ENCODE results near the gene IGLL1.

GRCh38 chr22:23552573-23552972 is 27.5 kb downstream of the IGLL1 start:
- TF ChIP-seq ZBTB33 (IDR thresholded peaks at IDR 0.05; ENCODE audit: borderline replicate concordance, low read depth) (no peak), GABPA (IDR thresholded peaks at IDR 0.05; ENCODE audit: low read depth) (no peak), TEAD4 (IDR thresholded peaks at IDR 0.05; ENCODE audit: borderline replicate concordance, insufficient read depth) (no peak), EP300 (IDR thresholded peaks at IDR 0.05; ENCODE audit: borderline replicate concordance in 1 of 2, low read depth in 1 of 2, low read length in 1 of 2) (no peak), RFX5 (IDR thresholded peaks at IDR 0.05; ENCODE audit: low read length) (no peak), POLR2AphosphoS5 (IDR thresholded peaks at IDR 0.05; ENCODE audit: low read depth, low read length) (no peak), TAF1 (IDR thresholded peaks at IDR 0.05; ENCODE audit: borderline replicate concordance, low read depth, low read length) (no peak)
- TF ChIP-seq, protein P1, sequence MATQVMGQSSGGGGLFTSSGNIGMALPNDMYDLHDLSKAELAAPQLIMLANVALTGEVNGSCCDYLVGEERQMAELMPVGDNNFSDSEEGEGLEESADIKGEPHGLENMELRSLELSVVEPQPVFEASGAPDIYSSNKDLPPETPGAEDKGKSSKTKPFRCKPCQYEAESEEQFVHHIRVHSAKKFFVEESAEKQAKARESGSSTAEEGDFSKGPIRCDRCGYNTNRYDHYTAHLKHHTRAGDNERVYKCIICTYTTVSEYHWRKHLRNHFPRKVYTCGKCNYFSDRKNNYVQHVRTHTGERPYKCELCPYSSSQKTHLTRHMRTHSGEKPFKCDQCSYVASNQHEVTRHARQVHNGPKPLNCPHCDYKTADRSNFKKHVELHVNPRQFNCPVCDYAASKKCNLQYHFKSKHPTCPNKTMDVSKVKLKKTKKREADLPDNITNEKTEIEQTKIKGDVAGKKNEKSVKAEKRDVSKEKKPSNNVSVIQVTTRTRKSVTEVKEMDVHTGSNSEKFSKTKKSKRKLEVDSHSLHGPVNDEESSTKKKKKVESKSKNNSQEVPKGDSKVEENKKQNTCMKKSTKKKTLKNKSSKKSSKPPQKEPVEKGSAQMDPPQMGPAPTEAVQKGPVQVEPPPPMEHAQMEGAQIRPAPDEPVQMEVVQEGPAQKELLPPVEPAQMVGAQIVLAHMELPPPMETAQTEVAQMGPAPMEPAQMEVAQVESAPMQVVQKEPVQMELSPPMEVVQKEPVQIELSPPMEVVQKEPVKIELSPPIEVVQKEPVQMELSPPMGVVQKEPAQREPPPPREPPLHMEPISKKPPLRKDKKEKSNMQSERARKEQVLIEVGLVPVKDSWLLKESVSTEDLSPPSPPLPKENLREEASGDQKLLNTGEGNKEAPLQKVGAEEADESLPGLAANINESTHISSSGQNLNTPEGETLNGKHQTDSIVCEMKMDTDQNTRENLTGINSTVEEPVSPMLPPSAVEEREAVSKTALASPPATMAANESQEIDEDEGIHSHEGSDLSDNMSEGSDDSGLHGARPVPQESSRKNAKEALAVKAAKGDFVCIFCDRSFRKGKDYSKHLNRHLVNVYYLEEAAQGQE (IDR thresholded peaks at IDR 0.05; ENCODE audit: low read depth, low read length) = no peak
- TF ChIP-seq, protein P2, sequence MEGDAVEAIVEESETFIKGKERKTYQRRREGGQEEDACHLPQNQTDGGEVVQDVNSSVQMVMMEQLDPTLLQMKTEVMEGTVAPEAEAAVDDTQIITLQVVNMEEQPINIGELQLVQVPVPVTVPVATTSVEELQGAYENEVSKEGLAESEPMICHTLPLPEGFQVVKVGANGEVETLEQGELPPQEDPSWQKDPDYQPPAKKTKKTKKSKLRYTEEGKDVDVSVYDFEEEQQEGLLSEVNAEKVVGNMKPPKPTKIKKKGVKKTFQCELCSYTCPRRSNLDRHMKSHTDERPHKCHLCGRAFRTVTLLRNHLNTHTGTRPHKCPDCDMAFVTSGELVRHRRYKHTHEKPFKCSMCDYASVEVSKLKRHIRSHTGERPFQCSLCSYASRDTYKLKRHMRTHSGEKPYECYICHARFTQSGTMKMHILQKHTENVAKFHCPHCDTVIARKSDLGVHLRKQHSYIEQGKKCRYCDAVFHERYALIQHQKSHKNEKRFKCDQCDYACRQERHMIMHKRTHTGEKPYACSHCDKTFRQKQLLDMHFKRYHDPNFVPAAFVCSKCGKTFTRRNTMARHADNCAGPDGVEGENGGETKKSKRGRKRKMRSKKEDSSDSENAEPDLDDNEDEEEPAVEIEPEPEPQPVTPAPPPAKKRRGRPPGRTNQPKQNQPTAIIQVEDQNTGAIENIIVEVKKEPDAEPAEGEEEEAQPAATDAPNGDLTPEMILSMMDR (IDR thresholded peaks at IDR 0.05) = no peak
- TF ChIP-seq, protein P3, sequence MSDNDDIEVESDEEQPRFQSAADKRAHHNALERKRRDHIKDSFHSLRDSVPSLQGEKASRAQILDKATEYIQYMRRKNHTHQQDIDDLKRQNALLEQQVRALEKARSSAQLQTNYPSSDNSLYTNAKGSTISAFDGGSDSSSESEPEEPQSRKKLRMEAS (IDR thresholded peaks at IDR 0.05; ENCODE audit: low read depth) = no peak

Data from SK-N-SH (cell line).